Activated CD8-positive, alpha-beta memory T cell treated with anti-CD3 and anti-CD28 coated beads, Interleukin-2, amount 50 U/mL, for 1 hour (primary cell): ENCODE data around the gene VAMP4.

Source experiments
- DNase-seq: peaks from one replicate; pipeline ENCODE4 v3.0.0-alpha.2; 2020; ENCODE audit errors: extremely low read depth

Gene VAMP4

GRCh38 chr1:171652234-171652822 lies 89.5 kb downstream of the VAMP4 start, which contains the start of gene MYOC:
MYOC (minus strand) TSS chr1:171652688; CDS start chr1:171652611, 77 bp downstream.
- DNase-seq: no peak
